Measurements from ENCODE around the gene BATF2. TPM values are rescaled to one million over a fixed set of nuclear protein-coding genes. Genes with fewer than 3 reads are reported as not detected.

BATF2 gene
- total and polyA plus RNA-seq, 9 of the 15 experiments (the other 6 are each of a cell fraction or from before 2014, with no cell fraction given), result 1.7 to 8.9 (median 6.4) TPM

GRCh38 chr11:65040847-65041622, 44.3 kb upstream of the BATF2 start, which contains the start of gene SAC3D1 (continued):
- TF ChIP-seq TAF1 (IDR thresholded peaks at IDR 0.05; ENCODE audit: control insufficient read depth, extremely low read depth, insufficient read depth, low read length, severe bottlenecking), result peak; percentile 71
- no peak for TF ChIP-seq MTF1 (CRISPR knock-in tag; IDR thresholded peaks at IDR 0.05; ENCODE audit: borderline replicate concordance)
- TF ChIP-seq SIRT6 (IDR thresholded peaks at IDR 0.05; ENCODE audit: low read depth, low read length), result no peak
- no peak for TF ChIP-seq TOE1 (IDR thresholded peaks at IDR 0.05; ENCODE audit: borderline replicate concordance)
- TF ChIP-seq TOE1 (CRISPR knock-in tag; IDR thresholded peaks at IDR 0.05; ENCODE audit: borderline replicate concordance, low read depth), result no peak
- TF ChIP-seq TAL1 (IDR thresholded peaks at IDR 0.05), result no peak
- no peak for TF ChIP-seq ZFP36 (IDR thresholded peaks at IDR 0.05; ENCODE audit: low read depth, low read length, partially characterized antibody)
- no peak for TF ChIP-seq CTCF (IDR thresholded peaks at IDR 0.05 in 2 of 3, conservative IDR thresholded peaks at IDR 0.05 in 1 of 3; ENCODE audit: insufficient read depth in 2 of 3, low read depth in 1 of 3, low read length in 3 of 3)
- TF ChIP-seq ARID2 (IDR thresholded peaks at IDR 0.05), result no peak
- TF ChIP-seq ZNF449 (CRISPR knock-in tag; IDR thresholded peaks at IDR 0.05), result no peak
- peak; percentile 91 for TF ChIP-seq POLR2G (IDR thresholded peaks at IDR 0.05; ENCODE audit: low read depth, low read length)
- TF ChIP-seq CLOCK (CRISPR knock-in tag; IDR thresholded peaks at IDR 0.05; ENCODE audit: borderline replicate concordance), result no peak
- peak; percentile 84 for TF ChIP-seq SUPT5H (IDR thresholded peaks at IDR 0.05)
- TF ChIP-seq SFPQ (IDR thresholded peaks at IDR 0.05; ENCODE audit: low read depth, low read length), result no peak
- no peak for TF ChIP-seq PTBP1 (IDR thresholded peaks at IDR 0.05; ENCODE audit: low read depth, low read length)
- TF ChIP-seq POLR2AphosphoS5 (IDR thresholded peaks at IDR 0.05; ENCODE audit: control insufficient read depth, insufficient read depth, low read depth, low read length), result peak; percentile 47; the same call in 1 of the 2 replicates
- no peak for TF ChIP-seq ZNF445 (CRISPR knock-in tag; IDR thresholded peaks at IDR 0.05; ENCODE audit: low read depth)
- TF ChIP-seq RBM34 (IDR thresholded peaks at IDR 0.05; ENCODE audit: borderline replicate concordance, insufficient read depth, low read length), result no peak
